ENCODE results near the gene COL9A3.

COL9A3 gene

GRCh38 chr20:62816884-62817873, at the start of gene COL9A3:
Gene COL9A3, plus strand, starts transcription at chr20:62817050. Its CDS starts 15 bp downstream, at chr20:62817065.
- no peak for DNase-seq

DNA sequence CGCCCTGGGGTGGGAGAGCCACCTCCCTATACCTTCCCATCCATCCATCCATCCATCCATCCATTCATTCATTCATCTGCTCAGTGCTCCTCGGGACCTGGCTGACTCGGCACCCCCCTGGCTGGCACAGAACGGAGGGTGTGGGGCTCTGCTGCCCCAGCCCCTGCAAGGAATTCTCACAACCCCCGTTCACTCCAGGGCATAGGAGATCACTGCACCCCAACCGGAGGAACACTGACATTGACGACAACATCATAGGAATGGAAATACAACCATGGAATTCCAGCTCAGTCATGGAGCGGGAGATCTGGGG, 48.7 kb upstream of the COL9A3 start:
- DNase-seq, result no peak

GRCh38 chr20:62768551-62769287, 48.1 kb upstream of the COL9A3 start:
- no peak for DNase-seq

DNA sequence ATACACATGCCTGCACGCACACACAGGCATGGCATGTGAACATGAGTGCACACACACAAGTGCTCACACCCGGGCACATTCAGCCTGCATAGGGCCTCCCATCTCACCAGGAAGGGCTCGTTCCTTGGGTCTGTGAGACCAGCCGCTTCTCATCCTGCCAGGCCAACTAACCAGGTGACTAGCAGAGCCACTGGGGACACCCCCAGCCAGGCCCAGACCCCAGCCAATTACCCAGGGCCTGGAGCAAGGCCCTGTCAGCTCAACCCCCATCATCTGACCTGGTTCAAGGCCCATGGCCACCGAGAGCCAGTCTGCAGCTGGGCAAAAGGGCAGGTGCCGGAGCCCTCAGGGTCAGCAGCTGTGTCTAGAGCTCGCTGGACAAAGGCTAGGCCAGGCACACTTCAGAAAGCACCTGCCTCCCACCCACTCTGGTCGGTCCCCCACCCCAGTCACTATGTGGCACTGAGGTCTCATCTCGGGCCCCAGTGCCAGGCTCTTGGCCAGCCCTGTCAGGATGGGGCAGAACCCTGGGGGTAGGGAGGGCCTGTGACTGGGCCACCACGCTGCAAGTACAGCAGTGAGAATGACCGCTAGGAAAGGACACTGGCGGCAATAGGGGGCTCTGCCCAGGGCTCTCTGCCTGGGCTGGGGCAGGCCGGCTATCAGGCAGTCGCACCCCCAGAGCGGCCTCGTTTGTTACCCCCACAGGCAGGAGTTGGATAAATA, 47.3 kb upstream of the COL9A3 start:
- no peak for DNase-seq

- DNase-seq, result no peak
Measured at GRCh38 chr20:62770111-62770910, 46.5 kb upstream of the COL9A3 start.

- DNase-seq, result no peak
Measured at GRCh38 chr20:62770916-62771315, 45.9 kb upstream of the COL9A3 start.

DNA sequence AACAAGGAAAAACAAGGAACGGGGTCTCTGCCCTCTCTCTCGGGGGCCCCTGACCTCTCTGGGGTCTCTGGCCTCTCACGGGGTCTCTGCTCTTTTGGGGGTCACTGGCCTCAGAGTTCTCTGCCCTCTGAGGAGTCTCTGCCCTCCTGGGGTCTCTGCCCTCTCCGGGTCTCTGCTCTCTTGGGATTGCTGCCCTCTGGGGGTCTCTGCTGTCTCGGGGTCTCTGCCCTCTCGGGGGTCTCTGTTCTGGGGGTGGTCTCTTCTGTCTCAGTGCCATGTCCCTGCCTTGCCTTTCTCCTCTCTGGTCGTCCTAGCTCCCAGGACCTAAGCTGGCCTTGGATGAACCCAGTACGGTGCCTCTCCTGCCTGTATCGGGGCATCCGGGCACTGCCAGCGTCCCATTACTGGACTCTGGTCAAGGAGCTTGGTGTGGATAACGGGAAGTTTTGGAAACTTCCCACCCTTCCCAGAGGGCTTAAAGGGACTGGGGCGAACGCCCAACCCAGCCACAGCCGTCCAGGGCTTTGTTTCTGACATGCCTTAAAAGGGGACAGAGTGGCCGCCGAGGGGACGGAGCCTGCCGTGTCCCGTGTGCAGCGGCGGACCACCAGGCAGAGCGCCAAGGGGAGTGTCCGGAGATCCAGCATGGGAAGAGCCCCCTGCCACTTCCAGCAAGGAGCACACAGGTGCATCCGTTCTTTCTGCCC, 45.3 kb upstream of the COL9A3 start:
- DNase-seq, result no peak

- no peak for DNase-seq
Measured at GRCh38 chr20:62772103-62772611, 44.7 kb upstream of the COL9A3 start.

GRCh38 chr20:62772619-62772989, 44.2 kb upstream of the COL9A3 start:
- DNase-seq, result no peak

DNA sequence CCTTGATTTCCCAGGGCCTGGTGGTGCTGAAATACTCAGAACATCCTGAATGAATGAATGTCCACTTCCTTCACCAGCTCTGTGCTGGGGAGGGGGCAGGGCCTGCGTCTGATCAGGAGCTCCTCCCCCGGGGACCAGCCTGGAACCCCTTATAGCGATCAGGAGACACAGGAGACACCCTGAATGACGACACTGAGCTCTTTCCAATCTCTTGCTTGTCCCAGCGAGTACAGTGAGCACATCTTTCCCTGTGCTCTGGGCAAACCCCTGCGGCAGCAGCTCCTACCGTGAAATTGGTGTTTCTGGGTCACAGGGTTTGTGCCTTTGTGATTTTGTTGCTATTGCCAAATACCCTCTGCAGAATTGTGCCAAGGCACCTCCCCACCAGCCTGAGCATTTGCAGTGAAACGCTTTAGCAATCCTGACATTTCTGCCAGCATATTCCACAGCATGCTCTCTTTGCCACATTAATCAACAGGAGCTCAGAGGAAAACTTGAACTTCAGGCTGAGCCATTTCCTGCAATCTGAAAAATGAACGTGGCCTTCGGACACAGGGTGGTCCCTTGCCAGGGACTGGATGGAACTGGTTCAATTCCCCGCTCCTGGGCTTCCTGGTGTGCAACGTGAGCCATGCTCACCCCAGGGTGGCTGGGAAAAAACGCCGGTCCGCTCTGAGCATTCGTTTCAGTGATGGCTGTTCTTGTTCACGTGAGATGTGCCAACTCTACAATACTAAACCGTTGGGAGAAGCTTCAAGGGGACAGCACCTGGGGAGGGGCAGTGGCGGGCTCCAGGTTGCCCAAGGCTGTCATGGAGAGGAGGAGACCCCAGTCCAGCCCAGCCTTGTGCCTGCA, 43.6 kb upstream of the COL9A3 start:
- DNase-seq, result no peak

- DNase-seq, result no peak
Measured at GRCh38 chr20:62773845-62774714, 42.8 kb upstream of the COL9A3 start.

- no peak for DNase-seq
Measured at GRCh38 chr20:62774762-62775161, 42.1 kb upstream of the COL9A3 start.

DNA sequence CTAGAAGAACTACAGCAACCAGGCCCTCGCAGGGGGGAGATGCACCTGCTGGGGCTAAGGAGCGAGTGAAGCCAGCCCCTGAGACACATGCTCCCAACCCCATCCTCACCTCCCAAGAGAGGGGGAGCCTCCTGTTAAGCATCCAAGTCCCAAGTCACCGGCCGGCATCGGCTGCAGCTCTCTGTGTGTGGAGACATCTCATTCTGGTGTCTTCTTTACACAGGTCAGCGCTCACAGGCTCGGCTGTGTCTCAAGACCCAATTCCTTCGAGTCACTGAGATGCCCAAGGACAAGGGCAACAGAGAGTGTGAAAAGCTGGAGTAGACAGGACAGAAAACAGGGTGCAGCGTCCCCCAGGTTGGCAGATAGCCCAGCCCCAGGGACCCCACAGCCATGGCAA, 41.6 kb upstream of the COL9A3 start:
- no peak for DNase-seq

DNA sequence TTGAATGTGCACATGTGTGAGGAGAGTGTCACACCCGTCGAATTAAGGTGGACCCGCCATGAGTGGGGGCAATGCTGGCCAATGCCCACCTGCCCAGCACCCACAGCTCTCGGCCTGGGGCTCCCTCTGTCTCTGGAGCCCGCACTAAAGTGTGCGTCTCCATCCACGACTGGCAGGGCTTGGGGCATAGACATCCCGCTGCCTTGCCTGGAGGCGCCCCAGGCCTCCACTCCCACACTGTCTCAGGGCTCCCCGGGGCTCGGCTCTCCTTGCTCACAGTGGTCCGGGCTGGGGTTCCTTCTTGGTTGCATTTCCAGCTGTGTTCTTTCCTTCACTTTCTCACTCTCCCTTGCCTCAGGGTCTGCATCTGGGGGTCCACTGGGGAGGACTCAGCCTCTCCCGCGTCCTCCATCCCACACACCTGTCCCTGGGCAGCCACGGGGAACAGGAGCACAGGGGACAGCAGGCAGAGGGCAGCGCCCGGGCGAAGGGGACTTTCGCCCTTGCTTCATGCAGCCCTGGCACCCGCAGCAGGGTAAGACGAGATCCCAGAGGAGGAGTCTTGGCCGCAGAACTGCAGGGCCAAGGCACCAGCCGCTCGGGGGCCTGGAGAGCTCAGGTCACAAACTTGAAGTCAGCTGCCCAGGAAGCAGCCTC, 40.7 kb upstream of the COL9A3 start:
- DNase-seq, result no peak

- no peak for DNase-seq
Measured at GRCh38 chr20:62776692-62777527, 39.9 kb upstream of the COL9A3 start.

- DNase-seq, result no peak
Measured at GRCh38 chr20:62777528-62777830, 39.4 kb upstream of the COL9A3 start.

GRCh38 chr20:62778058-62778457, 38.8 kb upstream of the COL9A3 start:
- DNase-seq, result no peak

Measured in AML-193 (cell line).